ENCODE data around the gene TRMT2A.

TRMT2A gene

GRCh38 chr22:20138417-20138738, 21.4 kb upstream of the TRMT2A start:
- no peak for DNase-seq
- peaks cover 0 to 35% (median 15%) of the 10 kb centered on the region in 4 experiments for H3K36me3 ChIP-seq (ENCODE audit: control insufficient read depth in 4 of 4, insufficient read depth in 4 of 4, low read length in 3 of 4)
- peaks cover 0 to 37% (median 32%) of the 10 kb centered on the region in 4 experiments for H3K4me1 ChIP-seq (ENCODE audit: control extremely low read depth in 1 of 4, control insufficient read depth in 4 of 4, insufficient read depth in 4 of 4, low read length in 3 of 4)
- no peaks in the 10 kb centered on the region for H3K9me3 ChIP-seq (ENCODE audit: control extremely low read depth in 1 of 5, control insufficient read depth in 4 of 5, insufficient read depth in 2 of 5, low read depth in 1 of 5, low read length in 4 of 5)
- WGBS (ENCODE audit: insufficient coverage), result 100% methylated on average over 1 of the region's 4 CpGs
- POLR2A ChIA-PET, result no interaction called here
- no peak overlapping the region for H3K4me3 ChIP-seq (ENCODE audit: control insufficient read depth in 1 of 7, extremely low read depth in 1 of 7, insufficient read depth in 4 of 7, low read depth in 2 of 7, low read length in 6 of 7)
- no peak overlapping the region for H3K27ac ChIP-seq (ENCODE audit: insufficient read depth in 1 of 2, low read depth in 1 of 2, low read length in 2 of 2, poor library complexity in 1 of 2, severe bottlenecking in 2 of 2)
- CTCF ChIA-PET, result interaction anchor here (1.0 kb wide), 1 partner anchor 316 kb away, joined by 3 read pairs; no protein-coding TSS in a partner anchor
- no peaks in the 10 kb centered on the region for H3K27me3 ChIP-seq (replicated peaks in 2 of 5; ENCODE audit: control insufficient read depth in 4 of 5, insufficient read depth in 5 of 5, low read length in 4 of 5)

- no peaks in the 10 kb centered on the region for H3K9me3 ChIP-seq (ENCODE audit: control extremely low read depth in 1 of 5, control insufficient read depth in 4 of 5, insufficient read depth in 2 of 5, low read depth in 1 of 5, low read length in 4 of 5)
- peak overlapping the region in 1 of 7 experiments; percentile 10 for H3K4me3 ChIP-seq (ENCODE audit: control insufficient read depth in 1 of 7, extremely low read depth in 1 of 7, insufficient read depth in 4 of 7, low read depth in 2 of 7, low read length in 6 of 7)
- H3K4me1 ChIP-seq (ENCODE audit: control extremely low read depth in 1 of 4, control insufficient read depth in 4 of 4, insufficient read depth in 4 of 4, low read length in 3 of 4), result peaks cover 0 to 41% (median 37%) of the 10 kb centered on the region in 4 experiments
- no peak for DNase-seq
- H3K27ac ChIP-seq (ENCODE audit: insufficient read depth in 1 of 2, low read depth in 1 of 2, low read length in 2 of 2, poor library complexity in 1 of 2, severe bottlenecking in 2 of 2), result no peak overlapping the region
- WGBS (ENCODE audit: insufficient coverage), result 35% methylated on average over 19 of the region's 26 CpGs
- CTCF ChIA-PET, result no interaction called here
- POLR2A ChIA-PET, result no interaction called here
- no peaks in the 10 kb centered on the region for H3K27me3 ChIP-seq (replicated peaks in 2 of 5; ENCODE audit: control insufficient read depth in 4 of 5, insufficient read depth in 5 of 5, low read length in 4 of 5)
- H3K36me3 ChIP-seq (ENCODE audit: control insufficient read depth in 4 of 4, insufficient read depth in 4 of 4, low read length in 3 of 4), result peaks cover 0 to 33% (median 12%) of the 10 kb centered on the region in 4 experiments
These were observed 20.8 kb upstream of the TRMT2A start for GRCh38 chr22:20137671-20138416.

GRCh38 chr22:20137113-20137512, 20.1 kb upstream of the TRMT2A start:
- Histone ChIP-seq H3K4me3 (ENCODE audit: control insufficient read depth in 1 of 7, extremely low read depth in 1 of 7, insufficient read depth in 4 of 7, low read depth in 2 of 7, low read length in 6 of 7) (no peak overlapping the region), H3K27ac (ENCODE audit: insufficient read depth in 1 of 2, low read depth in 1 of 2, low read length in 2 of 2, poor library complexity in 1 of 2, severe bottlenecking in 2 of 2) (no peak overlapping the region), H3K4me1 (ENCODE audit: control extremely low read depth in 1 of 4, control insufficient read depth in 4 of 4, insufficient read depth in 4 of 4, low read length in 3 of 4) (peaks cover 0 to 49% (median 45%) of the 10 kb centered on the region in 4 experiments), H3K9me3 (ENCODE audit: control extremely low read depth in 1 of 5, control insufficient read depth in 4 of 5, insufficient read depth in 2 of 5, low read depth in 1 of 5, low read length in 4 of 5) (no peaks in the 10 kb centered on the region), H3K36me3 (ENCODE audit: control insufficient read depth in 4 of 4, insufficient read depth in 4 of 4, low read length in 3 of 4) (peaks cover 0 to 28% (median 11%) of the 10 kb centered on the region in 4 experiments), H3K27me3 (replicated peaks in 2 of 5; ENCODE audit: control insufficient read depth in 4 of 5, insufficient read depth in 5 of 5, low read length in 4 of 5) (no peaks in the 10 kb centered on the region)
- WGBS (ENCODE audit: insufficient coverage), result 90% methylated on average over 13 of the region's 13 CpGs
- POLR2A ChIA-PET, result no interaction called here
- no peak for DNase-seq
- CTCF ChIA-PET, result interaction anchor here (1.3 kb wide), 1 partner anchor 20 kb away, joined by 3 read pairs; no protein-coding TSS in a partner anchor

GRCh38 chr22:20136603-20136873, 19.5 kb upstream of the TRMT2A start:
- H3K4me3 ChIP-seq (ENCODE audit: control insufficient read depth in 1 of 7, extremely low read depth in 1 of 7, insufficient read depth in 4 of 7, low read depth in 2 of 7, low read length in 6 of 7), result no peak overlapping the region
- CTCF ChIA-PET, result interaction anchor here (1.3 kb wide), 1 partner anchor 20 kb away, joined by 3 read pairs; no protein-coding TSS in a partner anchor

GRCh38 chr22:20135806-20136602, 19.0 kb upstream of the TRMT2A start:
- POLR2A ChIA-PET, result no interaction called here
- Histone ChIP-seq H3K4me1 (ENCODE audit: control extremely low read depth in 1 of 4, control insufficient read depth in 4 of 4, insufficient read depth in 4 of 4, low read length in 3 of 4) (peaks cover 0 to 49% (median 47%) of the 10 kb centered on the region in 4 experiments), H3K4me3 (ENCODE audit: control insufficient read depth in 1 of 7, extremely low read depth in 1 of 7, insufficient read depth in 4 of 7, low read depth in 2 of 7, low read length in 6 of 7) (no peak overlapping the region), H3K27me3 (replicated peaks in 2 of 5; ENCODE audit: control insufficient read depth in 4 of 5, insufficient read depth in 5 of 5, low read length in 4 of 5) (no peaks in the 10 kb centered on the region), H3K9me3 (ENCODE audit: control extremely low read depth in 1 of 5, control insufficient read depth in 4 of 5, insufficient read depth in 2 of 5, low read depth in 1 of 5, low read length in 4 of 5) (no peaks in the 10 kb centered on the region), H3K27ac (ENCODE audit: insufficient read depth in 1 of 2, low read depth in 1 of 2, low read length in 2 of 2, poor library complexity in 1 of 2, severe bottlenecking in 2 of 2) (no peak overlapping the region), H3K36me3 (ENCODE audit: control insufficient read depth in 4 of 4, insufficient read depth in 4 of 4, low read length in 3 of 4) (peaks cover 0 to 19% (median 6%) of the 10 kb centered on the region in 4 experiments)
- DNase-seq, result no peak
- CTCF ChIA-PET, result interaction anchor here (1.1 to 1.3 kb wide), 3 partner anchors 16 to 123 kb away, joined by 3 read pairs; no protein-coding TSS in a partner anchor
- 94% methylated on average over 18 of the region's 25 CpGs for WGBS (ENCODE audit: insufficient coverage)

More at GRCh38 chr22:20136603-20136873, 19.5 kb upstream of the TRMT2A start:
- POLR2A ChIA-PET, result no interaction called here
- peaks cover 0 to 24% (median 8%) of the 10 kb centered on the region in 4 experiments for H3K36me3 ChIP-seq (ENCODE audit: control insufficient read depth in 4 of 4, insufficient read depth in 4 of 4, low read length in 3 of 4)
- H3K4me1 ChIP-seq (ENCODE audit: control extremely low read depth in 1 of 4, control insufficient read depth in 4 of 4, insufficient read depth in 4 of 4, low read length in 3 of 4), result peaks cover 0 to 49% (median 46%) of the 10 kb centered on the region in 4 experiments
- no peaks in the 10 kb centered on the region for H3K27me3 ChIP-seq (replicated peaks in 2 of 5; ENCODE audit: control insufficient read depth in 4 of 5, insufficient read depth in 5 of 5, low read length in 4 of 5)
- DNase-seq, result no peak
- 98% methylated on average over 5 of the region's 5 CpGs for WGBS (ENCODE audit: insufficient coverage)
- no peak overlapping the region for H3K27ac ChIP-seq (ENCODE audit: insufficient read depth in 1 of 2, low read depth in 1 of 2, low read length in 2 of 2, poor library complexity in 1 of 2, severe bottlenecking in 2 of 2)
- no peaks in the 10 kb centered on the region for H3K9me3 ChIP-seq (ENCODE audit: control extremely low read depth in 1 of 5, control insufficient read depth in 4 of 5, insufficient read depth in 2 of 5, low read depth in 1 of 5, low read length in 4 of 5)

GRCh38 chr22:20135265-20135664, 18.2 kb upstream of the TRMT2A start:
- Histone ChIP-seq H3K36me3 (ENCODE audit: control insufficient read depth in 4 of 4, insufficient read depth in 4 of 4, low read length in 3 of 4) (peaks cover 0 to 12% (median 4%) of the 10 kb centered on the region in 4 experiments), H3K27ac (ENCODE audit: insufficient read depth in 1 of 2, low read depth in 1 of 2, low read length in 2 of 2, poor library complexity in 1 of 2, severe bottlenecking in 2 of 2) (no peak overlapping the region), H3K9me3 (ENCODE audit: control extremely low read depth in 1 of 5, control insufficient read depth in 4 of 5, insufficient read depth in 2 of 5, low read depth in 1 of 5, low read length in 4 of 5) (no peaks in the 10 kb centered on the region), H3K4me3 (ENCODE audit: control insufficient read depth in 1 of 7, extremely low read depth in 1 of 7, insufficient read depth in 4 of 7, low read depth in 2 of 7, low read length in 6 of 7) (no peak overlapping the region), H3K27me3 (replicated peaks in 2 of 5; ENCODE audit: control insufficient read depth in 4 of 5, insufficient read depth in 5 of 5, low read length in 4 of 5) (no peaks in the 10 kb centered on the region), H3K4me1 (ENCODE audit: control extremely low read depth in 1 of 4, control insufficient read depth in 4 of 4, insufficient read depth in 4 of 4, low read length in 3 of 4) (peaks cover 0 to 56% (median 54%) of the 10 kb centered on the region in 4 experiments)
- ChIA-PET CTCF (interaction anchor here (1.1 to 1.3 kb wide), 2 partner anchors 15 to 123 kb away, joined by 3 read pairs; no protein-coding TSS in a partner anchor), POLR2A (no interaction called here)
- 66% methylated on average over 2 of the region's 4 CpGs for WGBS (ENCODE audit: insufficient coverage)
- DNase-seq, result no peak

All from common myeloid progenitor, CD34-positive (primary cell).